ENCODE measurements around the gene MSN.
A peak's percentile ranks its signal among the peaks of the same experiment; 100 is the strongest.

MSN gene

DNA sequence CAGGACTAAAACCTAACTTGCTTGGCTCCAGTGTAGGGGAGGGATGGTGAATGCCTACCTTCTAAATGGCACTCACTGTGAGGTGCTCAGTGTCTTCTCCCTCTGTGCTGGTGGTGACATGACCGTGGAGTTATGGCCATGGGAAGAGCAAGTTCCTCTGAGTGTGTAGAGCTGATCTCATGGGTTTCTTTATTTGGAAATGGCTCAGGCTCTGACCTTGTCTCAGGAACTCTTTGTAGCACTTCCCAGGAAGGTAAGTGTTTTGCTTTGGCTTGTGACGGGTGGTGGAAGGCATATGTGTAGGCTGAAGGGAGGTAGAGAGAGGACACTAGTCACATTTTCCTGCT, 6.4 kb downstream of the MSN start:
- no peak for DNase-seq (ENCODE audit: low read depth)

DNA sequence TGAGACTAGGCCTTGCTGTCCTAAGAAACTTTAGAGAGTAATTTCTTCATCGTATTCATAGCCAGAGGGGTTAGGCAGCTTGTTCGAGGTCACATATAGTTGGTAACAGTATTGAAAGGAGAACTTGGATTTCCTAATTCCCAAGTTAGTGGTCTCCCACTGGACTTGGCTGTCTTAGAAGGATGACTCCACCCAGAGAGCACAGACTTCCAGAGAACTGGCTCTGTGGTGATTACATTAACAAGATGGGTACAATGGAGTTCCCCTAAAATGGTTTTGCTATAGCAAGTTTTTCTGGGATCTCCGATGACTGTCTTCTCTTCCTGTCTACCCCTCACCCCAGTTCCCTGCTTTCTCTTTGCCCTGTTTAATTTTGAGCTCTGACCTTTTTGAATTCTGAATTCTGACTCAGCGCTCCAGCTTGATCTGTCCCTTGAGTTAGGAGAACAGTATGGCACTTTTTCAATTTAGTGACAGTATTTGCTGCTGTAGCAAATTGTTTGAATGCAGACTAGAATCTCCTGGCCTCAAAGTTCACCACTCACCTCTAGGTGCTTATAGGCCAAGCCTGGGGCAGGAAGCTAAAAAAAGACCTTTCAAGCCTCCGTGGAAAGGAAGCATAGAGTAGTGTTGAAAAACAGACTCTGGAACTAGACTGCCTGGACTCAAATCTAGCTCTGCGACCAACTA, 6.9 kb downstream of the MSN start:
- no peak for DNase-seq (ENCODE audit: low read depth)

DNA sequence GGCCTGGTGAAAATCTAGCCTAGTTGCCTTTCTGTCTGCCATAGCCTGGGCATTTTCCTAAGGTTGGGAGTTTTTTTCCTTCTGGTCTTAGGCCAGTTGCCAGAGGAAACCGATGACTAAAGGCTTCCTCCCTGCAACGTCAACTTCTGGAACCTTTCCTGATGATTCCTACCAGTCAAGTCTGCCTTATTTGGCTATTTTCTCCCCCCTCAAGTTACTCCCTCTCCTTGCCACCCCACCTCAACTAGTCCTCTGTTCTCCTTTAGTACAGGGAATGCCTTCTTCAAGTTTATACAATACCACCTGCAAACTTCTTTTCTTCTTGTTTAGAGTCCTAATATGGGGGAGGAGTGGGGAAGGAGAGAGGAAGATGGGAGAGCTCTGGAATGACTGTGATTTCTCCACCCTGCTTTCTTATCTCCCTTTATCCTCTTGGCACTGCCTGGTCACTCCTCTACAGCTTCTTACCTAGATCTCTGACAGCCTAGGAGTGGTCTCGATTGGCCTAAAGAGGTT, 10.6 kb downstream of the MSN start:
- DNase-seq (ENCODE audit: low read depth), result no peak

DNA sequence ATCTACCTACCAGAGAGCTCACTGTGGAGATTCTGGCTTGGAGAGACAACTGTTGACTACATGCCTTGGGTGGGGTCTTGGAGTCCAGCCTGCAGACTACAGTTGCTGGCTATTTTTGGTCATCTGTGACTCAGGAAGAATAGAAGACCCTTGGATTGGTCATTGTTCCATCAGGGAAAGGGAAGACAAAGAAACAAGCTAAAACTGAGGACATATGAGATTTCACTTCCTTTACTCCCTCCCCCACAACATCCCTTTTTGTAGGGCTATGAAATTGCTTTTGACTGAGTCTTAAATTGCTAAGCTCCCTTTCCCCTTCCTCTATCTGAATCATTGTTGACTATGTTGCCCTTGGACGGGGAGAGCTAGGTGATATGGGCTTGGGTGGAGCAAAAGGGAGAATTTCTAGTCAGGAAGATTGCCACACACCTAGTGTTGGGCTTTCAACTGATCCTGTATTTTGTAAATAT, 11.7 kb downstream of the MSN start:
- no peak for DNase-seq (ENCODE audit: low read depth)

DNA sequence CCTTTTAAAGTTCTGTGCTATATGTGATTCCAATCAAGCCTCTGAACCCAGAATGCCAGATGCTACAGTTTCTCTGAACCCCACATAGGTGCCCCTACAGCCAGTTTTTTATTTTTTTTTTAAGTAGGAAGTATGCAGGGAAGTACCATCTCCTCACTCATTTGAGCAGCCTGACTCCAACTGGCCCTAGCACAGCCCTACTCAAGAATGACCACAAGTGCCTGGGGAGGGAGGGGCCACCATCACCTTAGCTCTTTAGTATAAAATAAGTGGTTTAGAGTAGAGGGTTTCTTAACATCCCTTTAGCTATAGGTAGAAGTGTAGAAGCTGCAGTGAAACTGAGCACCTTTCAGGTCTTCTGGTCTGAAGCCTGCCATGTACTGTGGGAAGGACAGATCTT, 14.4 kb downstream of the MSN start:
- DNase-seq (ENCODE audit: low read depth), result no peak

DNA sequence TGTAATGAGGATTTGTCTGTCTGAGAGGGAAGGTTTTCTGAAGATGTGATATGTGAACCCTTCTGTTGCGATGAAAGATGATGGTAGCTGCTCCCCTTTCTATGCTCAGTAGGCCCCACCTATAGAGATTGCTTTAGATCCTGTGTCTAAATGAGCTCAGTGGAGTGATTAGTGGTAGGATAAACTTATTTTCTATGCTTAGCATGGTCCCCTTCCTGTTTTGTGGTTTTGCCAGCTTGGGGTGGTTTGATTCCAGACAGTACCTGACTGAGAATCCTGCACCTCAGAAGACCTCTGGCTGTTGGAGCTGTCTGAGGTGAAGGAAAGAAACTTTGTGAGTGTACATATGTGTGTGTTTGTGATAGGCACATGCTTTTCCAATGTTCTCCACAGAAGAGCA, 17.7 kb downstream of the MSN start:
- DNase-seq (ENCODE audit: low read depth), result no peak

DNA sequence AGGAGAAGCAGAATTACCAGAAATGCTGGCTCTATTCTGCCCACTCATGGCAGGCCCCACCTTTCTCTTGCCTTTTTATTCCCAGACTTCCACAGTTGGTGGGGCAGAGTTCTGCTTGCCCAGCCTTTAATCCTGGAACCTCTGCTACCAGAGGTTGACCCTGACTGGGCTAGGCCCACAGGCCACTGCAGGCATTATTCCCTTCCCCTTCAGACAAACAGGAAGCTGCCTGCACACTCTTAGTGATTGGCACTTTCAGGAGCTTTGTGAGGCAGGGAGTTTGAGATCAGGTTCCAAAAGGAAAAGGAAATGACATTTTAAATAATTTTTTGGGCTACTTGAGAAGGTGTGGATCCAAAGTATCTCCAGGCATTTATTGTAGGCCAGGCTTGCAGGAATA, 18.8 kb downstream of the MSN start:
- no peak for DNase-seq (ENCODE audit: low read depth)

DNA sequence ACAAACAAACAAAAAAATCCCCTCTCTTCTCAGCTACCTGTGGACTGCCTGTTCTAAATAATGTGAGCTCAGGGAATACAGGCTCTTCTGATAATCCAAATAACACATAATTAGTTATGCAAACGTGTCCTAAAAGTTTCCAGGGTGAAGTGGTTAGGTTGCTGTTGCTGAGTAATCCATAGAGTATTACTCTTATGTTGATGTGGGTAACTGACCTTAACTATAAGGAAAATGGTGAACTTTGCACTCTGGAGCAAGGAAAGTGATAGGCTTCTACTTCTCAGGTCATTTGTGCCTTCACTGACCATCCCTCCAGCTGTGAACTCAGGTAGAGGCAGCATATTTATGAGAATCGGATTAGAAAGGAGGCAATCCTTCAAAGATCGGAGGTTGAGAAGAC, 19.9 kb downstream of the MSN start:
- no peak for DNase-seq (ENCODE audit: low read depth)

DNA sequence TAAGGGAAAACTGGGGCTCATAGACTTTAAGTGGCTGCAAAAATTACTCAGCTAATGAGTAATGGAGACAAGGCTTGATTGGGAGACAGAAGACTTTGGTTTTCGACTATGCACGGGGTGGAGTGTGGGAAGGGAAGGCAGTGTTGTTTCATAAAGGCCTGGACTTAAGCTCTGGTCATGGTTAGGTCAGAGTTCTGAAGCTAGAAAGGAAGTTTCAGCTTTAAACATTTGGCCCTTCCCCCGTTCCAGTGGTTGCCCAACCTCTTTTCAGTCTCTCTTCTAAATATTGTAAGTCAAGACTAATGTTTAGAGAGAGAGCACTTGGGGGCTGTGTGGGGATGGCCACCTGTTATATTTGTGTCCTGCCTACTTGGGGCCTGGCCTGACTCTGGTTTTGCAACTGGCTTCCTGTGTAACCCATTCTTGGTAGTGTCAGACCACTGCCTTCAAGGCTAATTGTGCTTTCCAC, 21.0 kb downstream of the MSN start:
- DNase-seq (ENCODE audit: low read depth), result no peak

DNA sequence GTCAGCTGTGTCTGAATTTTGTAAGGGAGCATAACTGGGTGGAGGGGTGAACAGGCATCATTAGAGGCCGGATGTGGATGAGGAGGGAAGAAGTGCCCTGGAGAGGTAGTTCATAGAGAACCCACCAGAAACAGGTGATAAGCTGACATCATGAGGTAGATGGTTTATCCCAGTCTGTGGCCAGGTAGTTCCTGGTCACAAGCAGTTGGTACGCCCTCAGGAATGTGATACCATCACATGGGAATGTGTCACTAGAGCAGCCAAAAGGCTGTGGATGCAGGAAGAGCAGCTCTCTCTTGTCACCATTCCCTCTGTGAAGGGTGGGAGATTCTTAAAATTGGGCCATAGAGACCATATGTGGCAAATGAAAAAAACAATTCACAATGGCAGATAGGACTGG, 21.9 kb downstream of the MSN start:
- DNase-seq (ENCODE audit: low read depth), result no peak

DNA sequence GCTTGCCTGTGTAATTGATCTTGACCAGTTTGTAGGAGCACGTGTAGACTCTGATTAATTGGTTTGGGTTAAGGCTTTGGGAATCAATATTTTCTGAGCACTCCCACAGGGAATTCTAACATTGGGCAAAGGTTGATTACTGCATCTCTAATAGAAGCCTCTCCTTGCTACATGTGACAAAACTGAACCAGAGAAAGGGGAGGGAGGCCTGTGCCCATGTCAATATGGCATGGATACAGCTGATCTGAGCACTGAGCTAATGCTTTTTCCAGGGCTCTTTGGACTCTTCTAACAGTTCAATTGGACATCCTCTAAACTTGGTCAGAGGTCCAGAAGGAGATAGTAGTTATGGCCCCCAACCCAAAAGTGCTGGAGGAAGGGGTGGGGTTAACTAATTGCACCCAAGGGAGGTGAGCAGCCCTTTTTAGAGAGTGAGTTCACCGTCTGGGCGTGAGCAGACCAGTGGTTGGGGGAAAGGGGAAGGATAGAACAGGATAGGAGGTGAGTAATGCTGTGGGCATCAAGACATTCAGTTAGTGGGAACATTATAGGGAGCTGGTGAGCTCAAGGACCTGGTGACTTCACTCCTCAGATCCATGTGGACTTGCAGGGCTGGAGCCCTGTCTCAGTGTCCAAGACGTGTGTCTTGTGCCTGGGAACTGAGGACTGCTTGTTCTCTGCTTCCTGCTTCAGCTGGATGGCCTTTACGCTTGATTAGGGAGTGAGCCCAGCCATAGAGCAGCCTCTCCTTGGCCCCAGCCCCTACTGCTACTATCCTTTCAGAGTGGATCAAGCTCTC, 22.8 kb downstream of the MSN start:
- DNase-seq (ENCODE audit: low read depth), result no peak

DNA sequence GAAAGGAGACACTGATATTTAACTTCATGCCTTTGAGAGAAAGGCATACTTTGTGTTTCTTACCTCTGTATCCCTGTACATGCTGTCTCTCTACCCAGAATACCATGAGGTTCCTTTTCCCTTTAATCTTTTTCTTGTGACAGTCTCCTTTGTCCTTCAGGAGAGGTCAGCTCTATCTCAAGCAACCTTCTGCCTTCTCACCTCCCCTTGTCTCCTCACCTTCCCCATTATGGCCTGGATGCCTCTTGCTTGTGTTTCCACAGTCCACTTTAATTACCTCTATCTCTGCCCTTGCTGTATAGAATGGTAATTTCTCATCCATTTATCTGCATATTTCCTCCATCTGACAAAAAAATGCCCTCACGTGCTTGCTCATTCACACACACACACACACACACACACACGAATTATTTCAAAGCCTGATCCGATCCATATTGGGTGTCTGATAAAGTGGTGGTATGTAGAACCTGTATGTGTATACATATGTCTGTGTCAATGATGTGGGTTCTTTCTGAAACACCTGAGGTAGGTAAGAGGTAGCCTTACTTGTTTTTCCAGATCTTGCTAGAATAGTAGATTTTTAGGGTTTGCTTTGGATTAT, 28.5 kb downstream of the MSN start:
- no peak for DNase-seq (ENCODE audit: low read depth)

DNA sequence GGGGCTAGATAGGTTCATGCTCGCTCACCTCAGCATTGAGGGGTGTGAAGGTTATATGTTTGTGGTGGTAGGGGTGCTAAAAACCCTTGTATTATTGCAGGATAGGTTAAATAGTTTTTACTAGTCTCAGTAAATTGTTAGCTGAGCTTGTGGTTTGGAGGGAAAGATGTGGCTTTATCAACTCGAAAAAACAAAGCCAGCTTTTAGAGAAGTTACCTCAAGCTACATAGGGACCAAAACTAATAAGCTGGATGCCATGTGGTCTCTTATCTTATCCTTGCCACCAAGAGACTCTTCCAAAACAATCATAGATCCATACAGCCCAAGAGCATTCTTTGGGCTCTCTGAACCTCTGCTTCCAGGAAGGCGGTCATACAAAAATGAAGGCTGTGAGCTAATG, 29.2 kb downstream of the MSN start:
- no peak for DNase-seq (ENCODE audit: low read depth)

DNA sequence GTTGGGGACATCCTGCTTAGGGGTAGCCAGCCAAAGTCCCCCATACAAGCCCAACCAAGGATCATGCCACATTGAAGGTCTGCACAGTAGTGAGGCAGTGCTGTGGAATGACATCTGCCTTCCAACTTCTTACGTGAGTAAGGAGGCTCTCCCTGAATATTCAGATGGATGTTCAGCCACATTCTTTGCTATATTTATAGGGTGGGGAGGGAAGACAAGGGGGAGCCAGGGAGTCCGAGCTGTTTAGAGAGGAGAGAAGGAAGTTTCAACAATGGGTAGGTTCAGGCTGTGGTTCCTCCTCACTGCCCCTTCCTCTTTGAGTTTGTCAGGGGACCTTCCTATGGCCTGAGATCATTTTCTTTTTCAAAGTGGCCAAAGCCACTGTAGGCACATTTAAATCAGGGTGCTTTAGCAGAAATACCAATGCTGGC, 29.8 kb downstream of the MSN start:
- no peak for DNase-seq (ENCODE audit: low read depth)

DNA sequence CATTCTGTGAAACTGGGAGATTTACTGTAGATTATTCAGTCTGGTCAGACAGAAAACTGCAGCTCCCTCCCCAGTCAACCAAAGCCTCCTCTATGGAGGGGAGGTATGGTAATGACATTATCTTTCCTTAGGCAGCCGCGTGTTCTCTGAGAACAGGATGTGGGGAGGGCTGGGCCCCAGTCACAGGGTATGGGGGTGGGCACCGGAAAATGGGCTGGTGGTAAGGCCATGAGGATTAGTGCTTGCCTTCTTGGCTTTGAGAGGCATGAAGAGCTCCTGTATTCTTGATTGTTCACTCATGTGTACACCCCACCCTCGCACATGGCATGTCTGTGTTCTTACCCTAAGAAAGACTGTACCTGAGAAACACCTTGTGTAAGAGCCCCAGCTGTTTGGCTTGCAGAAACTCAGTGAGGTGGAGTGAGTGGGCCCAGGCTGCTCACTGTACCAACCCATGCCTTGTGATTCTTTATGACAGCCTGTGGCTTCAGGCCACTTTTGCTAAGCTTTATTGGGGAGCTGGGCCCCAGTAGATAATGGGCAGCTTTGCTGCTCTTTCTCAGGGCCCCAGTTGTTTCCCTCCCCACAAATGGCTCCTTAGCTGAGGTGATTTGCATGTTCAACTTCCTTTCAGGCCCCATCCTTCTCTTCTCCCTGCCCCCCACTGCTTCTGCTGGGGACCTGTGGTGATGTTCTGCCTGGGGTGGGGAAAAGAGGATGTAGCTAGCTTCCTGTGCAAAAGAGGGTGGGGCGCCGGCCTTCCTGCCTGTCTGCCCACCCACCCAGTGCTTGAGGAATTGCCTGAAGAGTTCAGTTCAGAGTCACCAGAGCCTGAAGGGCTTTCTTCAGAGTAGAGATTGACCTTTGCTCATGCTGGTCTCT, 30.7 kb downstream of the MSN start:
- peak; percentile 69 for DNase-seq (ENCODE audit: low read depth)

DNA sequence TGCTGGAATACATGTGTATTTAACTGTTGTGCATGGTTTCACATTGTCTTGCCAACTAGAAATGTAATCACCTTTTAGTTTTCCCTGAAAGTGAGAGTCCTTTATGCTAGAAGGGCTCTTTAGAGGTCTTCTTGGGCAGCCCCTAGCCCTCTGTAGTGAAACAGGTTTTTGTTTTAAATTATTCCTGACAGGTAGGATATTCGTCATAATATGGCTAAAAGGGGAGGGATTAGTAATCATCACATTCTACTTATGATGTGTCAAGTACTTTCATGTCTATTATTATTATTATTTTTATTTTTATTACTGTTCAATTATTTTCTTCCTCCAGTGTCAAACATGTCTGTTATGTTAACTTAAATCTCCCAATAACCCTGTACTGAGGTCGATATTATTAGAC, 35.5 kb downstream of the MSN start:
- no peak for DNase-seq (ENCODE audit: low read depth)

DNA sequence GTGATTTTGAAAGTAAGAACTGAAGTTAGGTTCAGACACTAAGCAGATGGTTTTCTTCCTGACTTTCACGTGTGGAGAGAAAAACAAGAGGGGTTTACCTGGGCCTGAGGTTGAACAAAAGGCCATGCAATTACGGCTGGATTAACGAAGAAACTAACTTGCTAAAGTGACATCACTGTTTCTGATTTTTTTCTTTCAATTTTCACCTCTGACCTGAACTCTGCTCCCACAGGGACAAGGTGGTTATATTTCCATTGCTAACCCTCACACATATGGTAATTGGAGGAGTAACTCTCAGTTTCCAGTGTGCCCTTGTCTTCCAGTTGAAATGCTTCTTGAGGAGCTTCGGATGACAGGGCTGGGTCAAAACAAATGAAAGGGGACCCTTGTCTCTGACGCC, 38.0 kb downstream of the MSN start:
- DNase-seq (ENCODE audit: low read depth), result no peak

DNA sequence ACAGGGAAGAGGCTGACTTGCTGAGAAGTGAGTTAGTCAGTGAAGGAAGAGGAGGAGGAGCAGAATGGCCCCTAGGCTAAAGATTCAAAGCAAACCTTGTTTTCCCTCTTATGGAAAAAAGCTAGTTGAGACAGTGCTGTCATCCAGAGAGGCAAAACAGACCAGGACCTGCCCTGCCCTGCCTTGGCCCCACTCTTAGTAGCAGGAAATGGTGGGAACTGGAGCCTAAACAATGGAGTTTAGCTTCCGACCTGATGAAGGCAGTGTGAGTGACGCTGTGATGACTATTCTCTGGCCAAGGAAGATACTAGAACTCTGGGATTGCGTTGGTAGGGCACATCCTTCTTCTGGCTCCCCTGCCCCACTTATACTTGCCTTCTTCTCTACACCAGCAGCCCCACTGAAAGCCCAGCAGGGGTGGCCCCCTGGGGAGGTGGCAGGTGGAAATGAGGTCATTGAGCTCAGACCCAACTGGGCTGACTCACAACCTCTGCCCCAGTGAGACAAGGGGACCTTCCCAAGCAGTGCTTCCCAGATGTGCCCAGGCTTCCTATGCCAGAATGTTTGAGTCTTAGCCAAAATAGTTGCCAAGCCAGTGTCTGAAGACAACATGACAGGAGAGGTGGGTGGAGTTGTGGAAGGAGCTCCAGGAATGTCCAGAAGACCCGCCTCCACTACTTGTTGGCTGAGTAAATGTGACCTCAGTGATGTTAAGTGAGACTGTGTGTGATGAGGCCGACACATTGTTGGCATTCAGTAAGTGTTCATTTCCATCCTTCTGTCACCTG, 38.8 kb downstream of the MSN start:
- peak; percentile 27 for DNase-seq (ENCODE audit: low read depth)

DNA sequence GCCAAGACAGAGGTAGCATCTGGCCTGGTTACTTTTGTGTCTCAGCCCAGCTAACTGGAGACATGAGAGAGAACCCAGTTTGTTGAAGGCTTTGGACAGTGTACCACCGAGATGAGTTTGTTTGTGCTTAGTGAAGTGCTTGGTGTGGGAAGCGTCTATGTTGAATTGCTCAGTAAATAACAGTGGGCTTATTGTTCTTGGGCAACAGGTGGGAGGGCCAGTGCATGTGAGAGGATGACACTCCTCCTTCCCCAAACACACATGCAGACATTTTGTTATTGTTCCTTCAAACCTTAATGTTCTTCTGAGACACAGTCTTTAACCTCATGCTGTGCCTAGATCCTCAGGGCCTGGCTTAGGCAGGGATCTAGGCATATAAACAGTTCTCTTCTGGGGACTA, 39.7 kb downstream of the MSN start:
- no peak for DNase-seq (ENCODE audit: low read depth)

DNA sequence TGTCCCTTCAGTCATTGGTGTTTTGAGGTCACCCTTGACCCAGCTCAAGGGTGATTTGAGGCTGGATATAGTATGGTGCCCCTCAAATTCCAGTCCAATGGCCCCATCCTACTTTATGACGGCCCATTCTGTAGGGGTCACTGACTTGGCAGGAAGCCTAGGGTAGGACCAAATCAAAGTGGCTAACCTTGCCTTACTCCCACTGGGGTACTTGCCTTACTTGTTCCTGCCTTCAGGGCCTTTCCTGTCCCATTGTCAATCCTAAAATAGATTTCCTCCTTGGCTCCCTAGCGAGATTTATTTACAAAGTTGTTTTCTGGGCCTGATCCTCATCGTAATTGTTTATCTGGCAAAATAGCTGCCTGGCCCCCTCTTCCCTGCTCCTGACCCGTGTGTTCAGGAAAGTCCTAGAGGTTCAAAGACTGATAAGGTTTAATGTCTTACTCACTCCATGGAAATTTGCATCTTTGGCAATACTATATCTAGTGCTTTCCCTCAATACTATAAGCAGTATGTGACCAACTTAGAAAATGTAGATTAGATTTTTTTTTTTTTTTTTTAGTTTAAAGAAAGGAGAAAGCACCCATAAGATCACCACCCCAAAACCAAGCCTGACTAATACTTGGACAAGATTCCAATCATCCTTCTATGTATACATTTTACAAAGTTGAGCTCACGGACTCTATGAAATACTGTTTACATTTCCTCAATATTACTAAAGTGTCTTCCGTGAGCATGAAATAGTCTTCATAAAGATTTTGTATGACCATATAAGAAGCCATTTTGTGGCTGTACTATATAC, 44.8 kb downstream of the MSN start:
- DNase-seq (ENCODE audit: low read depth), result no peak

All from activated gamma-delta T cell treated with anti-CD3 and anti-CD28 coated beads, Interleukin-2, amount 50 U/mL, for 16 hours (primary cell).